Glomerular endothelial cell (primary cell): ENCODE measurements around the gene ADORA2B. TPM values are rescaled to one million over a fixed set of nuclear protein-coding genes. Genes with fewer than 3 reads are reported as not detected.
"Not testable (repeated sequence)": the region's sequence is repeated elsewhere in the genome, so short reads cannot be mapped to it uniquely, and the experiment has no call there.

Experiments
- DNase-seq: peaks from one replicate; pipeline ENCODE4 v3.0.0-alpha.2; 2011; ENCODE audit warnings: low read depth, low spot score; ENCODE audit errors: extremely low read depth
- total RNA-seq: library from RNA; depleted of rRNA; stranded (reverse); fragments of >200 nt; gene quantifications from 2 replicates; pipeline ENCODE4 v1.2.3, GENCODE V29; 2015

ADORA2B gene
- total RNA-seq, 1 donor from 2014 or later, result 17.0 TPM

DNA sequence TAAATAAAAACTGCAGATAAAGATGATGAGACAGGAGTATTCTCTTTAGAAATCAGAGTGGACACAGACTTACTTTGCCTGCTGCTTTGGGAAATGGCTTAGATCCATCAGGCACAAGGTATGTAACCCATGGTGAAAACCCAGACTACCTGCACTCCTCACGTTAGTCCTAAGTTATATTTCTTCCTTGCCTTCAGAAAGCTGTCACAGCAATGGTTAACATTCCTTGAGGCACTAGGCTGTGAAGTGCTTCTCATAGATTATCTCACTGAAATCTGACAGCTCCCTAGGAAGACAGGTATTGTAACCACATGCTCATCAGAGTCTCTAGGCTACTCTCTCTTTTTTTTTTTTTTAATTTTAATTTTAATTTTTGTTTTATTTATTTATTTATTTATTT is 33.7 kb downstream of the ADORA2B start:
- DNase-seq, result no peak

DNA sequence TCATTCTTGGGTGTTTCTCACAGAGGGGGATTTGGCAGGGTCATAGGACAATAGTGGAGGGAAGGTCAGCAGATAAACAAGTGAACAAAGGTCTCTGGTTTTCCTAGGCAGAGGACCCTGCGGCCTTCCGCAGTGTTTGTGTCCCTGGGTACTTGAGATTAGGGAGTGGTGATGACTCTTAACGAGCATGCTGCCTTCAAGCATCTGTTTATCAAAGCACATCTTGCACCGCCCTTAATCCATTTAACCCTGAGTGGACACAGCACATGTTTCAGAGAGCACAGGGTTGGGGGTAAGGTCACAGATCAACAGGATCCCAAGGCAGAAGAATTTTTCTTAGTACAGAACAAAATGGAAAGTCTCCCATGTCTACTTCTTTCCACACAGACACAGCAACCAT is 34.1 kb downstream of the ADORA2B start:
- not testable (repeated sequence) for DNase-seq

DNA sequence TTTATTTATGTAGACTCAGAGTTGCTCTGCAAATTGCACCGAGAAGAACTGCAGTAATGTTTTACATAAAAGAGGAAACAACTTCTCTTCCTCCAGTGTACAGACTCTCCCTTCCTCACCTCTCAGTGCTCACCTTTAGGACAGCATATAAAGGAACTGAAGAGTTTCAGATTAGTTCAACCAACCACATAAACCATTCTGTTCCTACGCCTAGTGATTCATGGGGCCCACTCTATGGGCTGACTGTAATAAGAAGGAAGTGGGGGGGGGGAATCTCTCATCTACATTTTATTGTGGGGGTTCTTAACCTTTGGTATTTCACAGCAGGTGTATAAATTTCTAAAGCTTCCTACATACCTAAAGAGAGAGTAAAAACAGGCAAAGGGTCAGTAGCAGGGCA is 36.3 kb downstream of the ADORA2B start:
- no peak for DNase-seq

DNA sequence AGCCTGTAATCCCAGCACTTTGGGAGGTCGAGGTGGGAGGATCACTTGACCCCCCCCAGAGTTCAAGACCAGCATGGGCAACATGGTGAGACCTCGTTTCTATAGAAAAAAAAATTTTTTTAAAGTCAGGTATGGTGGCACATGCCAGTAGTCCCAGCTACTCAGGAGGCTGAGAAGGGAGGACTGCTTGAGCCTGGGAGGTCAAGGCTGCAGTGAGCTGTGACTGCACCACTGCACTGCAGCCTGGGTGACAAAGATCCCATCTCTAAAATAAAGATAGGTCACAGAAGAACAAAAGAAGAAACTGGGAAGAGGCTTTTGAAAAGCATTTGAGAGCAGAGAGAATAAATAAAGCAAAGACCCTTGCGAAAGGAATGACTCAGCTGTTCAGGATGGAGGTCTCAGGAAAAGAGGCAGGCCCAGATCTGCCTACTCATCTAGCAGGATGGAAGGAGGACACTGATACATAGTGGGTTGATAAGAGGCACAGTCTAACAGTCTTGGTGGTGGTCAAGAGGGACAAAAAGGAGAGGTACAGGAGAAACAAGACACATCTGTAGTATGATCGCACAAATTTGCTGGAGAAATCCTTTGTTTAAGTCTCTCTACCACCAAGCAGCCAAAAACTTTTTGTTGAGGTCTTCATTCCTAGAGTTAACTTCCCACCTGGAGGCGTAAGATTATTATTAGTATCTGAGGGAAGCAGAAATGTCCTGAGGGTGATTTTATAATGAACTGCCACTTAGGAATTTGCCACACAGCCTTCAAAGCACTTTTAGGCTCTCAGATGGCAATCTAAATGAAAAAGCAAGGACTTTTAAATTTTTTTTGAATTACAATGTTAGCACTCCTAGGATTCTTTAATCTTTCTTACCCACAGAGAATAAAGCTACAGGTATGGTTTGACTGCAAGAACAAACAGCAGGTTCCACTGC is 37.0 kb downstream of the ADORA2B start:
- DNase-seq, result no peak

DNA sequence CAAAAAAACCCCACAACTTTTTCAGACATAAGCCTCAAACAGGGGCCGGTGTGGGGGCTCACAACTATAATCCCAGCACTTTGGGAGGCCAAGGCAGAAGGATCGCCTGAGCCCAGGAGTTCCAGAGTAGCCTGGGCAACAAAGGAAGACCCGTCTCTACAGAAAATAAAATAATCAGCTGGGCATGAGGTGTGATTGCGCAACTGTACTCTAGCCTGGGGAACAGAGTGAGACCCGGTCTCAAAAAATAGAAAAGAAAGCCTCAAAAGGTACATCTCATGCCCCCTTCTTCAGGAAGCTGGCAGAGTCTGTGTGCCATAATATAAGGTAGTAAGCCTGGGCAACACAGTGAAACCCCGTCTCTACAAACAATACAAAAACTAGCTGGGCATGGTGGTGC is 51.4 kb downstream of the ADORA2B start:
- no peak for DNase-seq

DNA sequence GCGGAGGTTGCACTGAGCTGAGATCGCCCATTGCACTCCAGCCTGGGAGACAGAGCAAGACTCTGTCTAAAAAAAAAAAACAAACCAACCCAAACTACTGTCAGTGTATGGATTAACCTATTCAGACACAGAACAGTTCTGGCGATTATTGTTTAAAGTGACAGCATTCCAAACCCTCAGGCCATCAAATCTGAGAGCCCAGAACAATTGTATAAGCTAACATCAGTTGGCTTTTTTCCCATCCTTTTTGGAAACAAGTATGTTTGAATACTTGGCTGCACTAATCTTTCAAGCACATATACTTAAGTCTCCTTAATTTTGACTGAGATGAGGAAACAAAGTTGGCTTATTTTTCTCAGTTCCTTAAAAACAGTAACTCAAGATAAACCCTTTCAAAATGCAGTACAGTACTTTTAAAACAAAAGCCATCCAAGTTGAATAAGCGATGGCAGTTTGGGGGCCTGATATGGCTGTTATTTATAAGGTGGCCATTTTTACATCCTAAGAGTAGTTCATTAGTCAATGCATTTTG is 53.2 kb downstream of the ADORA2B start:
- DNase-seq, result no peak

DNA sequence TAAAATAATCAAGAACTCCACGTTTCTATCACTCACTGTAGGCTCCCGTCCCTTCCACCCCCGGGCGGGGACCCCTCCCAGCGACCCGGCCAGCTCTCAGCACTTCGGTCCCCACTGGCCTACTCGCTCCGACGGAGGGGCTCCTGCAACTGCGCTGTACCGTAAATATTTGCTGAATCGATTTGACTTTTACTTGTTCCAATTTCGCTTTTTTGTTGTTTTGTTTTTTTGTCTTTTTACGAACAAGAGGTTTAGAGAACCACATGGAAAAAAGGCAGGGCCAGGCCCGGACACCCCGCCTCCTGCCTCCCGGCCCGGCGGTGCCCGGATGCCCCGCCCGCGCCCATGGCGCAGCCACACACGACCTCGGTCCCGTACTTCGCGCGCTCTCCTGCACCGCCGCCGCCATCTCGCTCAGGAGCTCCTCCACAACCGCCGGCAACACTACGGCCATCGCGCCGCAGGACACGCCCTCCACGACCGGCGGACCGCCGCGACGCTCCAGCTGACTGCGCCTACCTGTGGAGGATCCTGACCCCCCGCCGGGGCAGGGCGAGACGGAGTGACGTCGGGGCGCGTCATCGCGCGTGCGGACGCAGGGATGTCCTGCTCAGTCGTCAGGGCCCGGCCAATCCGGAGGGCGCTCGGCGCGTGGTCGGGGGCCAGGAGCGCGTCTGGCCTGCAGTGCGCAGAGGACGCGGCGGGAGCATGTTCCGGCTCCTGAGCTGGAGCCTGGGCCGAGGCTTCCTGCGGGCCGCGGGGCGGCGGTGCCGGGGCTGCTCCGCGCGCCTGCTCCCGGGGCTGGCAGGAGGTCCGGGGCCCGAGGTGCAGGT is 54.4 kb downstream of the ADORA2B start, which contains the start of the genes TTC19 and ZSWIM7:
TSS of gene TTC19 (plus strand) at position 684 of the 833 bp plus-strand sequence. CDS start at position 709, 25 bp downstream.
TSS of gene ZSWIM7 (minus strand) at position 564 of the 833 bp plus-strand sequence. CDS start at position 454, 110 bp downstream.
- DNase-seq, result no peak

DNA sequence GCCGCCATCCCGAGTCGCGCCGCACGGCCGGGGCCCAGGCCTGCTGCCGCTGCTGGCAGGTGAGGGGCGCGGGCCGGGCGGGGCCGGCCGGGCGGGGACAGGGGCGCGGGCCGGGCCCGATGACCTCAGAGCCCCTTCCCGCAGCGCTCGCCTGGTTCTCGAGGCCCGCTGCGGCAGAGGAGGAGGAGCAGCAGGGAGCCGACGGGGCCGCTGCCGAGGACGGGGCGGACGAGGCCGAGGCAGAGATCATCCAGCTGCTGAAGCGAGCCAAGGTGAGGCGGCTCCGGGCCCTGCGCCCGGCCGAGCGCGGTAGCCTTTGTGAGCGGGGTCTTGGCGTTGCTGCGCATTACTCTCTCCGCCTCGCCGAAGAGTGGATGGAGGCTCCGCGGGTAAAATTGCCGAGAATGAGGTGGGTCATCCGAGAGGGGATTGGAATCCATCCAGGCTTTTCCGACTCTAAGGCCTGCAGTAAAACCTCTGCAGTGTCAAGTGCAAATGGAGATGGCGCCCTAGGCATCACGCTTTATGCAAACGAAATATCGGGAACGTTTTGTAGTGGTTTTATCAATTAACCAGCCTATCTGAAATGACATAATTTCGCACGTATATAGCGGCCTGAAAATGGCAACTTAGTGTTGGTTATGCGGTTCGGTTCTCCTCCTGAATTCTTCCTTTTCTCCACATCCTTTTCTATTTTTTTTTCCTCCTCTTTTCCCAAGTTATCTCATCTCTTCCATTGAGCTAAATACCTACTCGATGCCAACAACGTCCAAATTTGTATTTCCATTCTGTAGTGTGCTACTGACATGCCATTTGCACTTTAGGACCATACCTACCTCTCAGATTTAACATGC is 55.3 kb downstream of the ADORA2B start:
- no peak for DNase-seq

DNA sequence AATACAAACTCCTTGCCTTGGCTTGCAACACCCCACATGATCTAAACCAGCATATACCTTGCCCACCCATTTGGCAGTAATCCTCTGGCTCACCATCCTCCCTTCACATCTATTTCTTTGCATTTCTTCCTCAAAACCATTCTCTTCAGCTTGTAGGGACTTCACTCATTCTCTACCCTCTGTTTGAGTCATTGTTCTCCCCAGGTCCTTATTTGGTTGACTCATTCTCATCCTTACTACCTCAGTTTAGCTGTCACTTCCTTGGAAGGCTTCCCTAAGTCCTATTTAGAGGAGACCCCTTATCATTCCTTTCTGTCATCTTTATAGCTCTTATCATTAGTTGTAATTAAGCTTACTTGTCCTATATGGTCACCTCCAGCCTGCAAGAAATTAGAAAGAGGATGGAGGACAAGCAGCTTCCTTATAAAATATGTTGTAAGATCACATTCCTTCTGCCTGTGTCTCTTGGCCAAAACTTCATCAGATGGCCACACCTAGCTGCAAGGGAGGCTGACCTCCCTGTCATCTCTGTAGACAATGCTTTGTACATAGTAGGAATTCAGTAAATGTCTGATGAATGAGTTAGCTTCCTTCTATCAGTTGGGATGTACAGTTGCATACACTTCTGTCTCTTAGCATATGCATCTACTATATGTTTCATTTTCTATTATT is 56.4 kb downstream of the ADORA2B start:
- DNase-seq, result no peak

DNA sequence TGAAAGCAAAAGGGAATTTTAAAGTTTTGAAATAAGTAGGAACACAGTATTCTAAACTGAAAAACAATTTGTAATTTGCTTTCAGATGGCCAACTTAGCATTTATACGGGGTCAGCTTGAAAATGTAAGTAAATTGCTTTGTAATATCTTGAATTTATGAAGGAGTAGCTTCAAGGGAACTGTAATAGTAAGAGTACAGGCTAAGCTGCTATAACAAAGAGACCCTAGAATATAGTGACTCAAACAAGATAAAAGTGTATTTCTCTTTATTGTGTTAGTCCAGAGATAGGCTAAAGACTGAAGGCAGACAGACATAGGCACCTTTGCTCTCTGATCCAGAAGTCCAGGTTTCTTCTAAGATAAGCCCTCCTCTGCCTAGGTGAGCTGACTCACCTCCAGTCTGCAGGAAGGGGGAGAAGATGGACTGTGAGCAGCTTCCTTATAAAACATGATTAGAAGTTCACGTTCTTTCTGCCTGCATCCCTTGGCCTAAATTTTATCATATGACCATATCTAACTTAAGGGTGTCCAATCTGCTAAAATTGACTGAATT is 57.9 kb downstream of the ADORA2B start:
- DNase-seq, result no peak

DNA sequence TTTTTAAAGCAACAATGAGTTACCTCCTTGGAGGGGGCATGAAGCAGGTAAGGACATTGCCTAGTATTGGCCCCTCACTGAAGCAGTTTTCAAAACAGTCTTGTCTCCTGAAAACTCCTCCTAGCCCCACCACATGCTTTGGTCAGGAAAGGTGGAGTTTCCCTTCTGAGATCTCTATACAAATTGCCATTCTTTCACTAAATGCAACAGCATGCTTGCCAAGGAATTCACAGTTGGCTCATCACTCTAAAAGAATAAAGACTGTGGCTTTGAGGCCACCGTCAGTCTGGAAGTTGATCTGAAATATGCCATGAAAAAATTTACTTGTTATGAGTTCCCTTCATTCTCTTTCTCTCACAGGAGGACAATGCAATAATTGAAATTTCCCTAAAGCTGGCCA is 58.9 kb downstream of the ADORA2B start:
- DNase-seq, result no peak

DNA sequence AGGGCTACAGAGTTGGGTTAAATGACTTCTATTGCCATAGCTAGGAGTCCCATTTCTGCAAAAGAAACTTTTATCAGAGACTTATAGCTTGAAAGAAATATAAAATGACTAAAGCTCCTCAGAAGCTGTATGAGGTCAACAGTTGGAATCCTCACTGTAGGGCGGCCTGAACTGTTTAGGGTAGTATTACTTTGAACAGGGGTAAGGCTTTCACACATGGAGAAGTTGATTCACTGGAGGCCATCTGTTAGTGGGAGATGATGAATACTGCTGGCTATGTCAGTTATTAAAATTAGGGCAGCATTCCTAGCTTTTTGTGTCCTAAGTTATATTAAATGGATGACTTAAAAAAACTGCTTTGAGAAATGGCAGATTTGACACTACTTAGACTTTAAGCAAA is 60.7 kb downstream of the ADORA2B start:
- no peak for DNase-seq

DNA sequence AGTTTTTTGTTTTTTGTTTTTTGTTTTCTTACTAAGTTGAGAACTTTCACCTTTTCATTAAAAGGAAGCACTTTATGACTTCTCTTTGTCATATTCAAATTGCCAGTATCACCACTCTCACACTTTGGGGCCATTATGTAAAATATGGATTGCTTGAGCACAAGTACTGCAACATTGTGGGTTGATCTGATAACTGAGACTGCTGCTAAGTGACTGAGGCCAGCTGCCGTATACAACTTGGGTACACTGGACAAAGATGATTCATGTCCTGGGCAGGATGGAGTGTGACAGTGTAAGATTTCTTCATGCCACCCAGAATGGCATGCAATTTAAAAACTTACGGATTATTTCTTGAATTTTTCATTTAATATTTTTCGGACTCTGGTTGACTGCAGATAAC is 62.5 kb downstream of the ADORA2B start:
- DNase-seq, result no peak

DNA sequence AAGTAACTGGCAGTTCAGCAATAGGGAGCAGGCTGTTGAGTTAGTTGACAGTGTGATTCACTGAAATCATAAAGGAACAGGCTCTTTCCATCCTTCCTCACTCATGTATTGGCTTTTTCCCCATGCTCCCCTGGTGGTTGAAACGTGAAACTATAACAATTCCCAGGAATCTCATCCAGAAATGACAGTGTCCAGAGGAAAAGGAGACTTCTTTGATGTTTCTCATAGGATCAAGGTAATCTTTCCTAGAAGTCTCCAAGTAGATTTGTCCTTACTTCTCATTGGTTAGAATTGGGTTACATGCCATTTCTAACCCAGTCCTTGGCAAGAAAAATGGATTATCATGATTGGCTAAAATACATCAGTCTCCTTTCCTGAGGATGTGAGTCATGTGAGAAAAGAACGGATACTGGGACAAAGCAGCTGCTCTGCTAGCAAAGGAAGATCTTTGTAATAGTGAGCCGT is 69.0 kb downstream of the ADORA2B start:
- peak; percentile 94 for DNase-seq

DNA sequence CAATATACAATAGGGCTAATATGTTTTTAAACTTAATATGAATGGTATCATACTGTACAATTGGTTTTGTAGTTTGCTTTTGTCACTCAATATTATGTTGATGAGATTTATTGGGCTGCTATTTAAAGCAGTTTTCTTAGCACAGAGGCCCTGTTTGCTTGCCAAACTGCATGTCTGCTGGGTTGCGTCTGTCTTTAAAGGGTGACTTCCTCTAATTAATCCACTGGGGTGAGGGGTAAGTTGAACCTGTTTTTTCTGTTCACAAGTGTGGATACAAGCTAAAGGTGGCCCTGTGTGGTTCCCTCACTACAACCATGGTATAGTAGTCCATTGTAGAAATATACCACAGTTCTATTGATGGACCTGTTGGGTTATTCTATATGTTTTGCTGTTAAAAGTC is 74.4 kb downstream of the ADORA2B start:
- DNase-seq, result no peak

DNA sequence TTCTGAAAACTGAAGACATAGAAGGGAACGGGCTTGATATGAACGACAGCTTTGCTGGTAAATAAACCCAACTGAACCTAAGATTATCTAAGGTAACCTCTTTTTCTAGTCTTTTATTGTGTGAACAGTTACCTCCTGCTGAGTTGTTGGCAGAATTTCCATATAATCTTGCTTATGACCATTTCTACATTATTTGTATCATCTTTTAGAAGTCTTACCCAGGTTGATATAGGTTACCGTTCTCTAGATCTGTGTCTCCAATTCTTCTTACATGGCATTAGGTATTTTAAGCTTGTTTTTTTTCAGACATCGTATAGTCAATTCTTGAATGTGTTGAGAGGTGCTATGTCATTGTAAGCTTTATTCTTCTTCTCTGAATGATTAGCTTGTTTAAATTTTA is 79.0 kb downstream of the ADORA2B start:
- DNase-seq, result no peak

DNA sequence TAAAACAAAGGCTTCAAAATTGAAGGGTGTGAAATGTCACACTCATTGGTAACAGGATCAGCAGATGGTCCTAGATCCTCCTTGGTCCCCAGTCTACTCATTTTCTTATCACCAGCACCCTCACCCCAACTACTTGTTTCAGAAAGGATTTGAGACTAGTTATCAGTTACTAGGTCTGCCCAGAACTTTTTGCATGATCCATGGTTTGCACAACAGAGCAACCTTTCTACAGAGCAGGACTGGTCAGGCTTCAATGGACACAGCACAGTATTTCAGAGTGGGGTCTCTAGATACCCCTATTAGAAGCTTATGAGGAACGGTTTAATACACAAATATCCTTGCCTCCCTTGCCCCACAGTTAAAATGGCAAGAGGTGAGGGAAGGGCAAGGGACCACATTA is 80.3 kb downstream of the ADORA2B start:
- DNase-seq, result no peak
